ENCODE data around the gene PARD3. TPM values are rescaled to one million over a fixed set of nuclear protein-coding genes. Genes with fewer than 3 reads are reported as not detected.

Gene PARD3
- total RNA-seq, 1 experiment from 2014 or later: 51.8 TPM

DNA sequence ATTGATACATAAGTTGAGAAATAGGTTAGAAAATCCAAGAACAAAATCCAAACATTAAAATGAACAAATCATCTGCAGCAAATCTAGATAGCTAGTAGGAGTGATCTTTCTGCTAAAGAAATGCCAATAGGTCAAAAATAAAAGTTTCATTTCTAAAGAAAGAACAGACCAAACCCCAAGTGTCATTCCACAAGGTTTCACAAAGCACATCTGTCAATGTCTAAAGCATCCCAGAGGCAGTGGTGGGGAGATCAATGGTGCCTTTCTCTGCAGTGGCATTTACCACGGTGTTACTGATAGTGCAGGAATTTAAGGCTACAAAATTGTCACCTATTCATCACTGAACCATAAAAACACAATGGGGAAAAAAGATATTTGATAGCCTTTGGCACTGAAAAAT is 147.9 kb downstream of the PARD3 start (continued):
- TF ChIP-seq, protein P1, sequence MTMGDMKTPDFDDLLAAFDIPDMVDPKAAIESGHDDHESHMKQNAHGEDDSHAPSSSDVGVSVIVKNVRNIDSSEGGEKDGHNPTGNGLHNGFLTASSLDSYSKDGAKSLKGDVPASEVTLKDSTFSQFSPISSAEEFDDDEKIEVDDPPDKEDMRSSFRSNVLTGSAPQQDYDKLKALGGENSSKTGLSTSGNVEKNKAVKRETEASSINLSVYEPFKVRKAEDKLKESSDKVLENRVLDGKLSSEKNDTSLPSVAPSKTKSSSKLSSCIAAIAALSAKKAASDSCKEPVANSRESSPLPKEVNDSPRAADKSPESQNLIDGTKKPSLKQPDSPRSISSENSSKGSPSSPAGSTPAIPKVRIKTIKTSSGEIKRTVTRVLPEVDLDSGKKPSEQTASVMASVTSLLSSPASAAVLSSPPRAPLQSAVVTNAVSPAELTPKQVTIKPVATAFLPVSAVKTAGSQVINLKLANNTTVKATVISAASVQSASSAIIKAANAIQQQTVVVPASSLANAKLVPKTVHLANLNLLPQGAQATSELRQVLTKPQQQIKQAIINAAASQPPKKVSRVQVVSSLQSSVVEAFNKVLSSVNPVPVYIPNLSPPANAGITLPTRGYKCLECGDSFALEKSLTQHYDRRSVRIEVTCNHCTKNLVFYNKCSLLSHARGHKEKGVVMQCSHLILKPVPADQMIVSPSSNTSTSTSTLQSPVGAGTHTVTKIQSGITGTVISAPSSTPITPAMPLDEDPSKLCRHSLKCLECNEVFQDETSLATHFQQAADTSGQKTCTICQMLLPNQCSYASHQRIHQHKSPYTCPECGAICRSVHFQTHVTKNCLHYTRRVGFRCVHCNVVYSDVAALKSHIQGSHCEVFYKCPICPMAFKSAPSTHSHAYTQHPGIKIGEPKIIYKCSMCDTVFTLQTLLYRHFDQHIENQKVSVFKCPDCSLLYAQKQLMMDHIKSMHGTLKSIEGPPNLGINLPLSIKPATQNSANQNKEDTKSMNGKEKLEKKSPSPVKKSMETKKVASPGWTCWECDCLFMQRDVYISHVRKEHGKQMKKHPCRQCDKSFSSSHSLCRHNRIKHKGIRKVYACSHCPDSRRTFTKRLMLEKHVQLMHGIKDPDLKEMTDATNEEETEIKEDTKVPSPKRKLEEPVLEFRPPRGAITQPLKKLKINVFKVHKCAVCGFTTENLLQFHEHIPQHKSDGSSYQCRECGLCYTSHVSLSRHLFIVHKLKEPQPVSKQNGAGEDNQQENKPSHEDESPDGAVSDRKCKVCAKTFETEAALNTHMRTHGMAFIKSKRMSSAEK (CRISPR knock-in tag; IDR thresholded peaks at IDR 0.05; ENCODE audit: borderline replicate concordance): no peak
- TF ChIP-seq CREM (CRISPR knock-in tag; IDR thresholded peaks at IDR 0.05): no peak
- no peak for TF ChIP-seq GABPB1 (CRISPR knock-in tag; IDR thresholded peaks at IDR 0.05)
- TF ChIP-seq ESRRA (CRISPR knock-in tag; IDR thresholded peaks at IDR 0.05; ENCODE audit: borderline replicate concordance): no peak
- no peak for TF ChIP-seq ATF1 (CRISPR knock-in tag; IDR thresholded peaks at IDR 0.05)
- TF ChIP-seq, protein P2, sequence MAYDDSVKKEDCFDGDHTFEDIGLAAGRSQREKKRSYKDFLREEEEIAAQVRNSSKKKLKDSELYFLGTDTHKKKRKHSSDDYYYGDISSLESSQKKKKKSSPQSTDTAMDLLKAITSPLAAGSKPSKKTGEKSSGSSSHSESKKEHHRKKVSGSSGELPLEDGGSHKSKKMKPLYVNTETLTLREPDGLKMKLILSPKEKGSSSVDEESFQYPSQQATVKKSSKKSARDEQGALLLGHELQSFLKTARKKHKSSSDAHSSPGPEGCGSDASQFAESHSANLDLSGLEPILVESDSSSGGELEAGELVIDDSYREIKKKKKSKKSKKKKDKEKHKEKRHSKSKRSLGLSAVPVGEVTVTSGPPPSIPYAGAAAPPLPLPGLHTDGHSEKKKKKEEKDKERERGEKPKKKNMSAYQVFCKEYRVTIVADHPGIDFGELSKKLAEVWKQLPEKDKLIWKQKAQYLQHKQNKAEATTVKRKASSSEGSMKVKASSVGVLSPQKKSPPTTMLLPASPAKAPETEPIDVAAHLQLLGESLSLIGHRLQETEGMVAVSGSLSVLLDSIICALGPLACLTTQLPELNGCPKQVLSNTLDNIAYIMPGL (CRISPR knock-in tag; IDR thresholded peaks at IDR 0.05): no peak
- TF ChIP-seq NFATC4 (CRISPR knock-in tag; IDR thresholded peaks at IDR 0.05): no peak
- TF ChIP-seq, protein P3, sequence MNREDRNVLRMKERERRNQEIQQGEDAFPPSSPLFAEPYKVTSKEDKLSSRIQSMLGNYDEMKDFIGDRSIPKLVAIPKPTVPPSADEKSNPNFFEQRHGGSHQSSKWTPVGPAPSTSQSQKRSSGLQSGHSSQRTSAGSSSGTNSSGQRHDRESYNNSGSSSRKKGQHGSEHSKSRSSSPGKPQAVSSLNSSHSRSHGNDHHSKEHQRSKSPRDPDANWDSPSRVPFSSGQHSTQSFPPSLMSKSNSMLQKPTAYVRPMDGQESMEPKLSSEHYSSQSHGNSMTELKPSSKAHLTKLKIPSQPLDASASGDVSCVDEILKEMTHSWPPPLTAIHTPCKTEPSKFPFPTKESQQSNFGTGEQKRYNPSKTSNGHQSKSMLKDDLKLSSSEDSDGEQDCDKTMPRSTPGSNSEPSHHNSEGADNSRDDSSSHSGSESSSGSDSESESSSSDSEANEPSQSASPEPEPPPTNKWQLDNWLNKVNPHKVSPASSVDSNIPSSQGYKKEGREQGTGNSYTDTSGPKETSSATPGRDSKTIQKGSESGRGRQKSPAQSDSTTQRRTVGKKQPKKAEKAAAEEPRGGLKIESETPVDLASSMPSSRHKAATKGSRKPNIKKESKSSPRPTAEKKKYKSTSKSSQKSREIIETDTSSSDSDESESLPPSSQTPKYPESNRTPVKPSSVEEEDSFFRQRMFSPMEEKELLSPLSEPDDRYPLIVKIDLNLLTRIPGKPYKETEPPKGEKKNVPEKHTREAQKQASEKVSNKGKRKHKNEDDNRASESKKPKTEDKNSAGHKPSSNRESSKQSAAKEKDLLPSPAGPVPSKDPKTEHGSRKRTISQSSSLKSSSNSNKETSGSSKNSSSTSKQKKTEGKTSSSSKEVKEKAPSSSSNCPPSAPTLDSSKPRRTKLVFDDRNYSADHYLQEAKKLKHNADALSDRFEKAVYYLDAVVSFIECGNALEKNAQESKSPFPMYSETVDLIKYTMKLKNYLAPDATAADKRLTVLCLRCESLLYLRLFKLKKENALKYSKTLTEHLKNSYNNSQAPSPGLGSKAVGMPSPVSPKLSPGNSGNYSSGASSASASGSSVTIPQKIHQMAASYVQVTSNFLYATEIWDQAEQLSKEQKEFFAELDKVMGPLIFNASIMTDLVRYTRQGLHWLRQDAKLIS (CRISPR knock-in tag; IDR thresholded peaks at IDR 0.05; ENCODE audit: borderline replicate concordance): no peak
- TF ChIP-seq FOXJ3 (CRISPR knock-in tag; IDR thresholded peaks at IDR 0.05; ENCODE audit: borderline replicate concordance): no peak
- TF ChIP-seq, protein P4, sequence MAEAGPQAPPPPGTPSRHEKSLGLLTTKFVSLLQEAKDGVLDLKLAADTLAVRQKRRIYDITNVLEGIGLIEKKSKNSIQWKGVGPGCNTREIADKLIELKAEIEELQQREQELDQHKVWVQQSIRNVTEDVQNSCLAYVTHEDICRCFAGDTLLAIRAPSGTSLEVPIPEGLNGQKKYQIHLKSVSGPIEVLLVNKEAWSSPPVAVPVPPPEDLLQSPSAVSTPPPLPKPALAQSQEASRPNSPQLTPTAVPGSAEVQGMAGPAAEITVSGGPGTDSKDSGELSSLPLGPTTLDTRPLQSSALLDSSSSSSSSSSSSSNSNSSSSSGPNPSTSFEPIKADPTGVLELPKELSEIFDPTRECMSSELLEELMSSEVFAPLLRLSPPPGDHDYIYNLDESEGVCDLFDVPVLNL (CRISPR knock-in tag; IDR thresholded peaks at IDR 0.05; ENCODE audit: borderline replicate concordance, low read depth): no peak
- no peak for TF ChIP-seq ZNF416 (CRISPR knock-in tag; IDR thresholded peaks at IDR 0.05)

DNA sequence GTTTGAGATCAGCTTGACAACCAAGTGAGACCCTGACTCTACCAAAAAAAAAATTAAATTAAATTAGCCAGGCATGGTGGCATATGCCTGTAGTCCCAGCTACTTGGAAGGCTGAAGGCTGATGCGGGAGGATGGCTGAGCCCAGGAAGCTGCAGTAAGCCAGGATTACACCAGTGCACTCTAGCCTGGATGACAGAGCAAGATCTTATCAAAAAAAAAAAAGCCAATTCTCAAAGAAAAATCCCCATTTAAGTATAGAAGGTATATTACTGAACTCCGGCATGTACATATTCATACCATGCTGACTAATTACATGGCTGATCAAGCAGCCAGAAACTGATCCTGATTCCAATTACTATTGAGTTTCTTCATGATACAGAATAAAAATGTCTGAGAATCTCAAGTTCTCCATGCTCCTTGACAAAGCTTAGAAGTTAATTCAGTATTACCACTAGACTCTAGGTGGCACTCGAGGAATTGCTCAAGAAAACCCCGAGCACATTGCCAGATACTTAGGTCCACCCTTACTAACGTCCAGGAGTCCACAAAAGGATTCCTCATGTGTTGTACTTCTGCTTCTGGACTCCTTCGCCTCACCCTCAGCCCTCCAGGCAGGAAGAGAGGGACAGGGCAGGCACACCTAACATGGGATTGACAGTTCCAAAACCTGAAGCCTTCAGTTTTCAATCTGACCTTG is 148.9 kb downstream of the PARD3 start:
- Mint-ChIP-seq H3K27ac (no peak overlapping the region), H3K36me3 (no peaks in the 10 kb centered on the region), H3K9me3 (no peaks in the 10 kb centered on the region), H3K4me1 (peaks cover 52% of the 10 kb centered on the region), H3K27me3 (ENCODE audit: low read depth) (no peaks in the 10 kb centered on the region), H3K4me3 (no peak overlapping the region)
- ATAC-seq (peak; percentile 77), DNase-seq (ENCODE audit: low spot score) (no peak)
- ChIA-PET CTCF (interaction anchor here (0.5 to 2.2 kb wide), 12 partner anchors 11 to 772 kb away, joined by 3 to 9 read pairs (median 4); no protein-coding TSS in a partner anchor), POLR2A (interaction anchor here (0.6 kb wide), 1 partner anchor 188 kb away, joined by 3 read pairs; no protein-coding TSS in a partner anchor)
- TF ChIP-seq, protein P4 (CRISPR knock-in tag; IDR thresholded peaks at IDR 0.05; ENCODE audit: borderline replicate concordance, low read depth): no peak
- no peak for TF ChIP-seq ZNF219 (CRISPR knock-in tag; IDR thresholded peaks at IDR 0.05; ENCODE audit: borderline replicate concordance)
- no peak for TF ChIP-seq ATF1 (CRISPR knock-in tag; IDR thresholded peaks at IDR 0.05)
- no peak for TF ChIP-seq SP1 (CRISPR knock-in tag; conservative IDR thresholded peaks at IDR 0.05)
- TF ChIP-seq, protein P5, sequence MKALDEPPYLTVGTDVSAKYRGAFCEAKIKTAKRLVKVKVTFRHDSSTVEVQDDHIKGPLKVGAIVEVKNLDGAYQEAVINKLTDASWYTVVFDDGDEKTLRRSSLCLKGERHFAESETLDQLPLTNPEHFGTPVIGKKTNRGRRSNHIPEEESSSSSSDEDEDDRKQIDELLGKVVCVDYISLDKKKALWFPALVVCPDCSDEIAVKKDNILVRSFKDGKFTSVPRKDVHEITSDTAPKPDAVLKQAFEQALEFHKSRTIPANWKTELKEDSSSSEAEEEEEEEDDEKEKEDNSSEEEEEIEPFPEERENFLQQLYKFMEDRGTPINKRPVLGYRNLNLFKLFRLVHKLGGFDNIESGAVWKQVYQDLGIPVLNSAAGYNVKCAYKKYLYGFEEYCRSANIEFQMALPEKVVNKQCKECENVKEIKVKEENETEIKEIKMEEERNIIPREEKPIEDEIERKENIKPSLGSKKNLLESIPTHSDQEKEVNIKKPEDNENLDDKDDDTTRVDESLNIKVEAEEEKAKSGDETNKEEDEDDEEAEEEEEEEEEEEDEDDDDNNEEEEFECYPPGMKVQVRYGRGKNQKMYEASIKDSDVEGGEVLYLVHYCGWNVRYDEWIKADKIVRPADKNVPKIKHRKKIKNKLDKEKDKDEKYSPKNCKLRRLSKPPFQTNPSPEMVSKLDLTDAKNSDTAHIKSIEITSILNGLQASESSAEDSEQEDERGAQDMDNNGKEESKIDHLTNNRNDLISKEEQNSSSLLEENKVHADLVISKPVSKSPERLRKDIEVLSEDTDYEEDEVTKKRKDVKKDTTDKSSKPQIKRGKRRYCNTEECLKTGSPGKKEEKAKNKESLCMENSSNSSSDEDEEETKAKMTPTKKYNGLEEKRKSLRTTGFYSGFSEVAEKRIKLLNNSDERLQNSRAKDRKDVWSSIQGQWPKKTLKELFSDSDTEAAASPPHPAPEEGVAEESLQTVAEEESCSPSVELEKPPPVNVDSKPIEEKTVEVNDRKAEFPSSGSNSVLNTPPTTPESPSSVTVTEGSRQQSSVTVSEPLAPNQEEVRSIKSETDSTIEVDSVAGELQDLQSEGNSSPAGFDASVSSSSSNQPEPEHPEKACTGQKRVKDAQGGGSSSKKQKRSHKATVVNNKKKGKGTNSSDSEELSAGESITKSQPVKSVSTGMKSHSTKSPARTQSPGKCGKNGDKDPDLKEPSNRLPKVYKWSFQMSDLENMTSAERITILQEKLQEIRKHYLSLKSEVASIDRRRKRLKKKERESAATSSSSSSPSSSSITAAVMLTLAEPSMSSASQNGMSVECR (CRISPR knock-in tag; IDR thresholded peaks at IDR 0.05; ENCODE audit: borderline replicate concordance): no peak
- TF ChIP-seq ETV6 (CRISPR knock-in tag; IDR thresholded peaks at IDR 0.05): no peak
- no peak for TF ChIP-seq OVOL2 (CRISPR knock-in tag; IDR thresholded peaks at IDR 0.05; ENCODE audit: borderline replicate concordance)
- no peak for TF ChIP-seq FOXK1 (CRISPR knock-in tag; IDR thresholded peaks at IDR 0.05)
- TF ChIP-seq NR3C1 (CRISPR knock-in tag; conservative IDR thresholded peaks at IDR 0.05; ENCODE audit: low read depth): no peak
